NCI-H1694 (cell line): ENCODE data around the gene ODF4.
"Not testable (repeated sequence)": the region's sequence is repeated elsewhere in the genome, so short reads cannot be mapped to it uniquely, and the experiment has no call there.

ENCODE experiments used
- DNase-seq: peaks from one replicate; lab custom pipeline; 2025; lab: John Stamatoyannopoulos, UW

Gene ODF4

DNA sequence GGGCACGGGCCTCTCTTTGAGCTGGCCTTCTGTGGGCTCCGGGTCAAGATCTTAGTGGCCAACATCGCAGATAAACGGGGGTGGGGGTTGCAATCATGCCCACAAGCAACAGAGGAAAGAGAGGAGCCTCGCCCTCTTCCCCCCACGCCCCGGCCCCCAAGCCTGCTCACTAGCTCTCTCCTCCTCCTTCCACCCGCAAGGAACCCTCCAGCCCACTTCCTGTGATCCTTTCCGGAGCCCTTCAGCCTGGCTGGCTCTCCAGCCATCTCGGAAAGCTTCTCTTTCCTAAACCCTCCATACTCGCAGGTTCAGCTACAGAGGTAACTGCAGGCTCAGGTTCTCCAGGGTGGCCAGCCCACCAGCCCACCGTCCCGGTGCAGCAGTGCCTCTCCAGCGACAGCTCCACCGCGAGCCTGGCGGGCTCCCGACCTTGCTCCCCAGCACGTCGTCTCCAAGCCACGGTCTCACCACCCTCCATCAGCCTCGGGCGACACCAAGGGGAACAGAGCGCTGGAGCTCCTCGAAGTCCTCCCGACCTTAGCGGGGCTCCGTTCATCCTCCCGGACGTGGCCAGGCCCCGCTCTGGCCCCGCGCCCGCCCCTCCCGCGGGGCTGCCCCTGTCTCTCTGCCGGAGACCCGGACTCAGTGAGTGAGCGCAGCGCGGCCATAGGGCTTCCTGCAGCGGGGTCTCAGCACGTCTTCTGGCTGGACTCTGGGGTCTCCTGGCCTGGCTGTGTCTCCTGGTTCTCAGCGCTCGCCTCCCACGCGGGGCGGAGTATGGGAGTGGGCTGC, 12.9 kb upstream of the ODF4 start:
- no peak for DNase-seq

DNA sequence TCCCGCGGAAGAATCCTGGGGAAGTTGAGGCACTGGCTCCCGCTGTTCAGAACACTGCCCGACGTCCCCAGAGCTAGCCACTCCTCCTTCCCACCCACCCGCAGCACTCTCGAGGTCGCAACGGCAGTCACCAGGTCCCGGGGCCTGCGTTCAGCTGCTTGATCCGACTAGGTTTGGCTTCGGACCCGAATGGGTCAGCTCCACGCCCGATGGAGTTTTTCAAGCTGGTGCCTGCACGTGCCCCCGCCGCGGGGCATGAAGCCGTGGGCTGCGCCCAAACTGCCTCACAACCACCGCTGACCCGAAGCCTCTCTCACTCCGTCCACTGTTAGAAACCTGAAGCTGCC, 12.4 kb upstream of the ODF4 start:
- DNase-seq, result no peak

DNA sequence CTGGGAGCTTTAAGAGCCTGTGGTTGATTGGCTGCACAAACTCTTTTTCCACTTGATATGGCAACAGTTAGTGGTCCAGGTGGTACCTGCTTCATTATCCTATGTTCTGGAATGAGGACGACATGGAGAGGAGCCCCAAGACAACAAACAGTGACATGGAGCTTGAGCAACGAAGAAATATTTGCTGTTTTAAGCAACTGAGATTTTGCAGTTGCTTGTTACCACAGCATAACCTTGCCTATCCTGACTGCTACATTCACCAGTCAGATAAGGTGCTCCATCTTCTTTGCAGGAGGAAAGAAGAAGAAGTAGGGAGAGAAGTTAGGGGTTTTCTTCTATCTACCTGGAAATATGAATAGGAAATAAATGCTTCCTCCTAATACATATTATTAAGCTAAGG, 7.5 kb upstream of the ODF4 start:
- no peak for DNase-seq

DNA sequence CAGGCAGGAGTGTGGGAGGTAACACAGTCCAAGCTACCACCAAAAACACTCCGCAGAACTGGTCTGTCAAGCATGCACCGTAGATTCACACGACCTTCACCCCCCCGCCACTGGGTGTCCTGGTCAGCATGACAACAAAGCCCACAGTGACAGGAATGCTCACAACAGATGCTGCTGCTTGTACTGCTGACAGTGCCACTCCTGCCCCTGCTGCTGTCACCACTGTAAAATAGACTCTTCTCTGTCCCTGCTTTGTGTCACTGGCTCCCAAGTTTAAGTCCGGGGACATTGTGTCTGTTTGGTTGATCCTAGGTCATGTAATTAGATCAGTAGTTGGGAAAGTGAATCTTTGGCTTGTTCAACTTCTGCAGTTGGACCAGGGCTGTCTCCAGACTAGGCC, 7.0 kb upstream of the ODF4 start:
- no peak for DNase-seq

DNA sequence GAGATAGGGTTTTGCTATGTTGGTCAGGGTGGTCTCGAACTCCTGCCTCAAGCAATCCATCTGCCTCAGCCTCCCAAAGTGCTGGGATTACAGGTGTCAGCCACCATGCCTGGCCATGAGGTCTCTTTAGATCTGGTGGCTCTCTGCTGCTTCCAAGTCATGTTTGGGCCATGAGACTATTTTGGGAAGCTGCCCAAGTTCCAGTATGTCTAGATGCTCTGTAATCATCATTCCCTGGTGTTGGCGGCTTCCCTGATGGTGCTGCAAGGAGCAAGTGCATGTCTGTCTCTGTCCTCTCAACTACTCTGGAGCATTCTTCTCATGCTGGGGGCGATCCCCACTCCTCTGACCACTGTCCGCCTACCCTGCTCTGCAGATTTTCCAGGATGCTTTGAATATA, 6.4 kb upstream of the ODF4 start:
- DNase-seq, result no peak

DNA sequence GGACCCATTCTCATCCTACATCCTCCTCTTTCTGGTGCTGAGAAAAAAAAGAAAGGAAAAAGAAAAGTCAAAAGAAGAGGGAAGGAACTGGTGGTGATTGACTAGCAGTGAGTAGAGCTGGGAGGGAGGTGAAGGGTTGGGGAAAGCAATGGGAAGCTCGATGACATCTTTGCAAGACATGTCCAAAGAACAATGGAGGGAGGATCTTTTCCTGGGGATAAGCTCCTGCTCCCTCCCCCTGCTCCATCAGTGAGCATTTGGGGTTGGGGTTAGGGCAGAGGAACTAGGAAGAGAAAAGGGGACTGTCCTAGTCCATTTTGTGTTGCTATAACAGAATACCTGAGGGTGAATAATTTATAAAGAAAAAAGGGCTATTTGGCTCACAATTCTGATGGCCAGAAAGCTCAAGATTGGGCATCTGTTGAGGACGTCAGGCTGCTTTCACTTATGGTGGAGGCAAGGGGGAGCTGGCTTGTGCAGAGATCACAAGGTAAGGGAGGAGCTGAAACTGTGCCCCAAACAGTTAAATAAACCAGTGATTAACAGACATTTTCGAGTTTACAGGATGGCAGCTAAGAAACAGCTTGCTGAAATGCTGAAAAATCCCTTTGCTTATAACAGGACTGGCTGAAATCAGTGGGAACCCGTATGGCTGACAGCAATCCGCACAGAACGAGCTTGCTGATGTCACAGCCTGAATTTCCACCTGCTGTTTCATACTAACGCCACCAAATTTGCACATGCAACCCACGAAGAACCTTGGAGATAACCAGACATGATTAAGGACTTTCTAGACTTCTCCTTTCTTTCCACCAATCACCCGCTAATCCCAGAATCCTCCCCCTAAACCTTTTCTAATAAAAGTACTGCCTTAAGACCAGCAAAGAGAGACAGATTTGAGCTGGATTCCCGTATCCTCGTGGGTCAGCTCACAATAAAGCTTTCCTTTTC, 1.6 kb upstream of the ODF4 start:
- DNase-seq, result no peak

DNA sequence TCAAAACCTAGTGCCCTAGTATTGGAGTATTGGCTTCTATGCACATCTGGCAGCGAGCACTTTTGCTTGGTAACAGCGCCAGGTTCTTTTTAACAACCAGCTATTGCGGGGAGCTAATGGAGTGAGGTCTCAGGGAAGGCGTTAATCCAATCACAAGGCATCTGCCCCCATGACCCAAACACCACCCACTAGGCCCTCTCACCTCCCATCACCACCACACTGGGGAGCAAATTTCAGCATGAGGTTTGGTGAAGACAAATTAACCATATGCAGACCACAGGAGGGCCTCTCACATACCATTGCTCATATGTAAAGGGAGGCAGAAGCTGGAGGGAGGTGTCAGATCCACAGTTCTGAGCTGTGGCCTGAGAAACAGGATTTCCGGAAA, 893 bp upstream of the ODF4 start:
- no peak for DNase-seq

DNA sequence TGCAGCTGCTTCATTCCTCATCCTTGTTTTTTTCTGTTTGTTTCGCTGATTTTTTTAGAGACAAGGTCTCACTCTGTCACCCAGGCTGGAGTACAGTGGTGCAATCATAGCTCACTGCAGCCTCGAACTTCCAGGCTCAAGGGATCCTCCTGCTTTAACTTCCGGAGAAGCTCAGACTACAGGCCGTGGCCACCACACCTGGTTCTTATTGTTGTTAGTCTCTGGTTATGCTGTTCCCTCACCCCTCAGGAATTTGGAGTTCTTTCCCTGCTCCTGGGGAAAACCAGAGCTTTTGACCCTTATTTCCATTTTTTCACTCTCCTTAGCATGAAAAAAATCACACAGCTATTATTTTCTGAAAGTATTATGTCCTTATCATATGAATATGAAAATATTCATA, 1.8 kb downstream of the ODF4 start:
- no peak for DNase-seq

DNA sequence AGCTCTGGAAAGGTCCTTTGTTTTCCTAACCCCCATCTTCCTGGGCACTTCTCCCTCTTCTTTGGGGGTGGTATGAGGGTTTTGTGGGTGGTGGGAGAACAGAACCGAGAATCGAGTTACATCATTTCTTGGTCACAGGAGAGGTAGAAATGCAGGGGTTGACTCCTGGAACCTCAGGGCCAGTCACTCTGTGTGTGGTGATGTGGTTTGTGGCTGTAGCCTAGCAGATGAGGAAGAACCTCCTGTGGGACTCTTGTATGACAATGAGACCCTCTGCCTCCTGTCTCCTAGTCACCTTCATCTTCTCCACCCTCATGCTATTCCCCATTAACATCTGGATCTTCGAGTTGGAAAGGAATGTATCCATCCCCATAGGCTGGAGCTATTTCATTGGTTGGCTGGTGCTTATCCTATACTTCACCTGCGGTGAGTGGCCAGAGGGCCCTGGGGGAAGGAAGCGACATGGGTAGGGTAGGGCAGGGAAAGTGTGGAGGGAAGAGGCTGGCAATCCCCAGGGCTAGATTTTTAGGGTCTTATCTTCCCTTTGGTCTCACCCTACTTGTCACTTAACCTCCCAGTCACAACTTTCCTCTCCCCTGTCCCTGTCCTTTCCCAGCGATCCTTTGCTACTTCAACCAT, 5.5 kb downstream of the ODF4 start:
- DNase-seq, result no peak

DNA sequence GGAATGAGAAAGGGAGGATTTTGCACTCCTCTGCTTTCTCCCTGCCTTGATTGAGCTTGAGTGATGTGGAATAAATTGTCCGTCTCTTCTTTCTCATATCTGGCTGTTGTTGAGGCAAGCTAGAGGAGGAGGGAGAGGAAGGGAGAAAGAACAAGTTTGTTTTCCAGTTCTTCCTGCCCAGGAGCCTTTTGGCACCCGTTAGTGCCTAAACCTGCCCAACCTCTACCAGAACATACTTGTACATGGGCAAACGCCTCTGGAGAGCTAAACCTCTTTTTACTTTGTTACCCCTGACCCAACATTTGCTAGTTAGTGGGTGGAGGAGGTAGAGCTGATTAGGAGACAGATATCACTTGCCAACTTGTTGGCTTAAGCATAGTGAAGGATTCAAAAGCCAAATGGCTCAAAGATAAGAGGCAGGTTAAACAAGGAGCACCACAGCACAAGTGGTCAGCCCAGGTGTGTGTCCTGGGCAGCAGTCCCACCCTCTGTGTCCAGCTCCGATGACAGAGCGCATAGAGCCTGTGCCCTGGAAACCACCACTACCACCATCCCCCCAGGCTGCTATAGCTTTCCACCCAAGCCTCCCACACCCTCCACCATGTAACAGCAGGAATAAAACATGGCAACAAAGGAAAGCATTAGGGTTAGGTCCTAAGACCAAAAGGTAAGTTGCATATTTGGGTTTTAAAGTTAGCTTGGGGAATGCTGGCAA, 6.5 kb downstream of the ODF4 start:
- DNase-seq, result no peak

DNA sequence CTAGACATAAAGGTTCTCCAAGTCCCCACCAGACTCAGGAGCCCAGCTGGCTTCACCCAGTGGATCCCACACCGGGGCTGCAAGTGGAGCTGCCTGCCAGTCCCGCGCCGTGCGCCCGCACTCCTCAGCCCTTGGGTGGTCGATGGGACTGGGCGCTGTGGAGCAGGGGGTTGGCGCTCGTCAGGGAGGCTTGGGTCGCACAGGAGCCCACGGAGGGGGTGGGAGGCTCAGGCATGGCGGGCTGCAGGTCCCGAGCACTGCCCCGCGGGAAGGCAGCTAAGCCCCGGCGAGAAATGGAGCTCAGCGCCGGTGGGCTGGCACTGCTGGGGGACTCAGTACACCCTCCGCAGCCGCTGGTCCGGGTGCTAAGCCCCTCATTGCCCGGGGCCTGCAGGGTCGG, 7.4 kb downstream of the ODF4 start:
- DNase-seq, result not testable (repeated sequence)

DNA sequence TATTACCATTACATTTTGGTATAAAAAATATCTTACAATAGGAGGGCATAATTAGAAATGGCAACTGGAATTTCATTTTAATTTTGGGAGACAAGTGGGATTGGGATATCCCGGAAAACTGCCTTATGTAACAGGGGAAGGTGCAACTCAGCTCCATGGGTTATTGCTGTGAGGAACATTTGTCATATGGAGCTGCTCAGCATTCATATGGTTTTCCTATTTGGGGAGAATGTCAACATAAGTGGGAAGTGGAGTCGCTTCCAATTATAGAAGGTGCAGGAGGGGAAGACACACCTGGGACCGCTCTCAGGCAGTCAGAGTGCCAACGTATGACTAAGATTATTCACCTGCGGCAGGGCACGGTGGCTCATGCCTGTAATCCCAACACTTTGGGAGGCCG, 10.7 kb downstream of the ODF4 start:
- DNase-seq, result no peak

DNA sequence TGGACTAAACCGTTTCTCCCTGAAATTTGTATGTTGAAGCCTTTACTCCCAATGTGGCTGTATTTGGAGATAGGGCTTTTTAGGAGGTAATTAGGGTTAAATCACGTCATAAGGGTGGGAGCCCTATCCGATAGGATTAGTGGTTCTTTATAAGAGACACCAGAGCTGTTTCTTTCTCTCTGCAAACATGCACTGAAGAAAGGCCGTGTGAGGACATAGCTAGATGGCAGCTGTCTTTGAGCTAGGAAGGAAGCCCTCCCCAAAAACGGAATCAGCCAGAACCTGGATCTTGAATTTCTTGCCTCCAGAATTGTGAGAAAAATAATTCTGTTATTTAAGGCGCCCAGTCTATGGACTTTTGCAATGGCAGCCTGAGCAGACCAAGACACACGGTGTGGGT, 14.1 kb downstream of the ODF4 start:
- DNase-seq, result no peak

DNA sequence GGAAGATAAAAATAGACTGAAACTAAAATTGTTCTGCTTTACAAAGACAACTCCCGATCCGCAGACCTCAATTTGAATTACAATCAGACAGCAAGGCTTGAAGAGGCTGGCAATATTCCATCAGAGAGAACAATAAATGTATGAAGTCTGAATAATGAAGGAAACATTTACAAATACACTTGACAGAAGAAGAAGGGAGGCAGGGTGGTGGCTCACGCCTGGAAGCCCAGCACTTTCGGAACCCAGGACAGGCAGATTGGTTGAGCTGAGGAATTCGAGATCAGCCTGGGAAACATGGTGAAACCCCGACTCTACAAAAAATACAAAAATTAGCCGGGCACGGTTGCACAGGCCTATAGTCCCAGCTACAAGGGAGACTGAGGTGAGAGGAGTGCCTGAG, 14.6 kb downstream of the ODF4 start:
- DNase-seq, result no peak

DNA sequence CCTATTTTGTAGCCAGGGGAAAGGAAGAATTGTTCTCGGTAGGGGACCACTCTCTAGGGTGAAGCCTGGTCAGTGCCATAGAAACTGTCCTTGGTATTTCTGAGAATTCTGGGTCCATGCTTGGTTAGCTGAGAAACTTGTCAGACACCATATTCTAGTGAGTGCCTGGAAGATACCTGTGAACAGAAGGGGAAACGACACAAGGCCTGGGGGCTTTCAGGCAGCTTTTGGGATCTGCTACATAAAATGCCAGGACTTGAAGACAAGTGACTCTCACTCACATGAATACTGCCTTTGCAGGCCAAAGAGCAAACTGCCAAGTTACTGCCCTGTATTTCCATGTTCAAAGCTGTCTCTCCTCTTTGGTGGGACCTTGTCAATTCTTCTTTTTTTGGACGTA, 18.3 kb downstream of the ODF4 start:
- no peak for DNase-seq

DNA sequence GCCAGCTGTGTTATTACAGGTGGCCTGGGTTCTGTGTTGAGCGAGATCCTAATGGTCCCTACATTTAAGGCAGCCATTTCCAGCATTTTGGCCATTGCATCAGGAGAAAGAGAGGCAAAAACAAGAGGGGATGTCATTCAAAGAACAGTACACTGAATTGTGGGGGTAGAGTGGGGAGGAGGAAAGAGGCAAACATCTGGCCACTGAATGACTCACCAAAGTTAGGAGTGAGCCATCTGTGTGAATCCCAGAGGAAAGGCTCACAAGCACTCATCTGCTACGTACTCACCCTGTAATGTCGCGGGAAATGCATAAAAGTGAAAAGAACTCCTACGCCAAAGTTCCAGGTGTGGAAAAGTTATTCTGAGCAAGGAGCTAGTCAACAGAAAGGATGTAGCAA, 20.1 kb downstream of the ODF4 start:
- DNase-seq, result peak; percentile 94

DNA sequence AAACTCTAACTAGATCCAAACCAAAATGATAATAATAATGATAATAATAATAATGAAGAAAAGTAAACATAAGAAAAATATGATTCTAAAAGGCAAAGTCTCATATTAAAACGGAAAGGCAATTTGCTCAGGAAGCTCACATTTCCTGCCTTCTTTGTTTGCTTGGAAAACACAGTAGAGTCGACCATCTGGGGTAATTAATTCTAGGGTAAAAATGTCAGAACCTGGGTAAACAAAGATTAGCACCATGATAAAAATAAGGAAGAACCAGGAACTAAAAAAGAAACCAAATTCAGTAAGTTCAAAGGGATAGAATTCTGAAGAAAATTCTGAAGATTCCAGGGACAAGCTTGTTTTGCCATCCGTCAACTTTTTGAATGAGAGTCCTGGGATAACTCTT, 20.6 kb downstream of the ODF4 start:
- DNase-seq, result peak; percentile 17

DNA sequence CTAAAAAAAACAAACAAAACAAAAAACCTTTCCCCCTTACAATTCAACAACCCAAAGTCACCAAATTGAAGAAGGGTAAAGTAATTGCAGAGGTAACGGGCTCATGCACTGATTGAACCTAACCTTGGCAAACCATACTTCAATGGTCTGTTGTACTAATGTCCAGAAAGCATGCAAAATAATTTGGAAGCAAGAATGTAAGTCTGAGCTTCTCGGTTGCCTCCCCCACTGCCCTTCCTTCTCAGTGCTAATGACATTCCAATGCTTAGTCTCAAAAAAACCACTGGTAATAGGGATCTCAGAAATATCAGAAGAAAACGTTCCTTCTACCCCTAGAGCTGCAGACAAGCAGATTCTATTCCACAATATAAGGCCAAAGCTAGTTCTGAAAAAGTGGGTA, 21.1 kb downstream of the ODF4 start:
- no peak for DNase-seq

DNA sequence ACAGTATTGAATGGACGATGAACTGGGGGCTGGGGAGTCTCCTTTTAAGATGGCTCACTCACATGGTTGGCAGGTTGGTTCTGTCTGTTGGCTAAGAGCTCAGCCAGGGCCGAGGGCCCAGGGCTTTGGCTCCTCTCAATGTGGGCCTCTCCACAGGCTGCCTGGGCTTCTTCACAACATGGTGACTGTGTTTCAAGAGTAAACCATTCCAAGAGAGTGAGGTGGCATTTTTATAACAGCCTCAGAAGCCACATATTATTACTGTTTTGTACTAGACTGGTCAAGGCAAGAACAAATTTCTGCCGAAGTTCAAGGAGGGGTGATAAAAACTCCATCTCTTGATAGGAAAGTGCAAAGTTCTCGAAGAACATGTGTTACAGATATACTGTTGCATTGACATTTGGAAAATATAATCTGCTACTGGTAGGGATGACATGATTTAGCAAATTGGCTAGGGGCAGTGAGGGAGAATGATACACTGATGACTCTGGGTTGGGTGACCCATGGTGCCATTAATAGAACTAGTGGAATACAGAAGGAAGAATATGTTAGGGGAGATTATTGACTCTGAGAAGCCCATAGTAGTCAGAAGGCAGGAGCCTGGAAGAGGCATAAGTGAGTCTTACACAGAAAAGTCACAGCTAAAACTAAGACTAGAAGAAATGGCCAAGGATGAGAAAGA, 23.2 kb downstream of the ODF4 start:
- DNase-seq, result no peak

DNA sequence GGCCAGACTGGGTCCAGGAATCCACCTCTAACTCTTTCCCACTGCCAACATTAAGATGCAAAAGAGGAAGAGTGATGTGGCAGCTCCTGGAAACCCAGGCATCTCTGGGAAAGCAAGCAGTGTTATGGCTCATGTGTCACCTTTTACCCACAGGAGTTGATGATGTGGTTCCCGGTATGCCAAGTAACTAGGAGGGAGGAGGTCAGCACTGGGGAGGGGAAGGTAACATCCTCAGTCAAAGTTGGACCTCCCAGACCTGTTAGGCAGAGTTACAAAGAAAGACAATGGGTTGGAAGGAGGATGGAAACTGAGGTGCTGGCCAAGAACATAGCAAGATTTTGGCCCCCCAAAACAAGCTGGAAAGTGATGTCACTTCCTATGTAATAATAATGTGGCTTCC, 25.5 kb downstream of the ODF4 start:
- DNase-seq, result no peak

DNA sequence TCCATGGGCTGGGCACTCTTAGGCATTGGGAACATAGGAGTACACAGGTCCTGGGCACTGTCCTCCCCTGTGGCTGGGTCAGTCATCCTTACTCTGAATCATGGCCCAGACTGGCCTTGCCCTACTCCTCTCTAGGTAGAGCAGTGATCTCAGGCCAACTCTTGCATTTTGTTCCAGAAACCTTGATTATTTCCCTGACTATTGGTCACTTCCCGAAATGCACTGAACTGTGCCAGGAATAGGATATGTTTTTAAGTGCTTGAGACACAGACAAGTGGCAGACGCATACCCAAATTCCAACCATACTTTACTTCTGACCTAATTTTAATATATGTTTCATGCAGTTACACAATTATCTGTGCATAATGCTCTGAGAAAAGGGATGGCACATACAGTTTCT, 26.6 kb downstream of the ODF4 start:
- DNase-seq, result no peak

DNA sequence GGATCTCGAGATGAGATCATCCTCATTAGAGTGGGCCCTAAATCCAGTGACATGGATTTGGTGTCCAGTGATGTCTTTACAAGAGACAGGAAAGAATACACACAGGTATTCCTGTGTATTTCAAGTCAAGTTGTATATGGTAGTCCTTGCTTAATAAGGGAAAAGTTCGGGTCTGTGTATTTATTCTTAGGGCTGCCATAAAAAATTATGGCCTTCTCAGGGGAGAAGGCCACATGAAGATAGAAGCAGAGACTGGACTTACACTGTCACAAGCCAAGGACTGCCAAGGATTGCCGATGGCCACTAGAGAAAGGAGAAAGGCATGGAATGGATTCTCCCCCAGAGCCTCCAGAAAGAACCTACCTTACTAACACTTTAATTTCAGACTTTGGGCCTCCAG, 28.6 kb downstream of the ODF4 start:
- no peak for DNase-seq
